HG02885 (cell line): ENCODE results near the gene C2orf81.
"Not testable (repeated sequence)": the region's sequence is repeated elsewhere in the genome, so short reads cannot be mapped to it uniquely, and the experiment has no call there.

Experiments
- ATAC-seq: cut with Tn5 transposase; IDR thresholded peaks from one replicate; pipeline ENCODE4 v1.9.1; 2021; ENCODE audit warnings: mild to moderate bottlenecking; ENCODE audit not compliant: unreplicated experiment, poor library complexity

C2orf81 gene

DNA sequence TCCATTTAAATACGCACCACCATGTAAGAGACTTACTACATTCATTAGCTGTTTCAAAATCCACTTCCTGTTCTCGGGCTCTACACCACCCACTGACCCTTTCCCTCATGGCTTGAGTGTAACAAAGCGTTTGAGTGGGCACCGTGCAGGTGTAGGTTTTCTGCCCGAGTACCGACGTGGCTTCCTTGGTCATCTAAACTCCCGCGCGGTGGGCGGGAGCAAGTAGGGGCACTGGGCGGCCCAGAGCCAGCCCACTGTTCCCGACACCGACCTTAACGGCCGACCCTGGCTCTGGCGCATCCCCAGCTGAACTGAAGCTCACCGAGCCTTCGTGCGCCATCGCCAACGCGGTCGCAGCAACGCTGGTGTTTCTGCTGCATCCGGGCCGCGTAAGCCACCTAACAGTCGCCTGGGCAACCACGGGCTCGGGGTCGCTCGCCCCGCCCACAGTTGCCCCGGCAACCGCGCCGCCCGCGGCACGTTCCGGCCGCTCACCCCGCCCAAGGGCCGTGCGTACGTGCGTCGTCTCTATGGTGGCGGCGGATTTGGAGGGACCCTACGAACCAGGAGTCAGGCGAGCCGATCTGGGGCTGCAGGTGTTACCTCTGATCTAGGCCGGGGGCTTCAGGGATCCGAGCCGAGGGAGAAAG is at the start of gene C2orf81, which contains the start of gene WDR54:
Gene C2orf81, minus strand, starts transcription at position 399 of the 650 bp plus-strand sequence. Its CDS starts 59 bp downstream, at position 340.
Gene WDR54, plus strand, starts transcription at position 510 of the 650 bp plus-strand sequence. CDS start 424 bp downstream, outside the sequence.
- ATAC-seq: peak; percentile 96

DNA sequence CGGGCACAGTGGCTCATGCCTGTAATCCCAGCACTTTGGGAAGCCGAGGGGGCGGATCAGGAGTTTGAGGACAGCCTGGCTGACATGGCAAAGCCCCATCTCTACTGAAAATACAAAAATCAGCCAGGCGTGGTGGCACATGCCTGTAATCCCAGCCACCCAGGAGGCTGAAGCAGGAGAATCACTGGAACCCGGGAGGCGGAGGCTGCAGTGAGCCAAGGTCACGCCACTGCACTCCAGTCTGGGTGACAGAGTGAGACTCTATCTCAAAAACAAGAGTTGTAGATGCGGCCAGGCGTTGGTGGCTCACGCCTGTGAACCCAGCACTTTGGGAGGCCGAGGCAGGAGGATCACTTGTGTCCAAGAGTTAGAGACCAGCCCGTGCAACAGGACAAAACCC is 49.3 kb upstream of the C2orf81 start:
- not testable (repeated sequence) for ATAC-seq

DNA sequence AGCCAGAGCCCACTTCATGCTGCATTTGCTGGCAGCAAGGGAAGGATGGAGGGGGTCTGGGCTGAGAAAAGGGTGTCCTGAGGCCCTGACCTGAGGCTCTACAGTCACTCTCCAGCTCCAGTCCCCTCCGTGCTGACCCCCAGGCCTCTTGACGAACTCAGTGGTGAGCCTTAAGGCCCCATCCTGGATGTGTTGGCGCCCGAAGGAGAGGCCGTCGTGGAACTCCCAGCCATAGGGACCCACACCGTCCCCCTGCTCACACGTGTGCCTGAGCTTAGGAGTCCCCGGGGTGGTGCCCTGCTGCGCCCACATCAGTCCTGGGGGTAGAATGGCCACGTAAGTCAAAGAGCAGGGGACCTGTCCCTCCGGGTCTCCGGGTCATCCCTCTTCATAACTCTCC is 43.0 kb upstream of the C2orf81 start:
- no peak for ATAC-seq

DNA sequence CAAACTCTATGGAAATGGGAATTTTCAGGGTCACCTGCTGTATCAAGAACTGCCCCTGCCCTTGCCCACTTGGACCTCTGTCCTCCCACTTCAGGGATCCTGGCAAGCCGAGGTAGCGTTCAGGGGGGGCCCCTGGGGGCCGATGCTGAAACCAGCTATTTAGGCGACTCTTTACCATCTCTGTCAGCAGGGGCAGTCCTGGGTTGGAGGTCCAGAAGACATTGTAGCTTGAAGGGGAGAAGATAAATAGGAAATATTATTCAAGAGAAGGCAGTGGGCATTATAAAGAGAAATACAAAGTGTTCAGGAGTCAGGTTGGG is 41.3 kb upstream of the C2orf81 start:
- no peak for ATAC-seq

DNA sequence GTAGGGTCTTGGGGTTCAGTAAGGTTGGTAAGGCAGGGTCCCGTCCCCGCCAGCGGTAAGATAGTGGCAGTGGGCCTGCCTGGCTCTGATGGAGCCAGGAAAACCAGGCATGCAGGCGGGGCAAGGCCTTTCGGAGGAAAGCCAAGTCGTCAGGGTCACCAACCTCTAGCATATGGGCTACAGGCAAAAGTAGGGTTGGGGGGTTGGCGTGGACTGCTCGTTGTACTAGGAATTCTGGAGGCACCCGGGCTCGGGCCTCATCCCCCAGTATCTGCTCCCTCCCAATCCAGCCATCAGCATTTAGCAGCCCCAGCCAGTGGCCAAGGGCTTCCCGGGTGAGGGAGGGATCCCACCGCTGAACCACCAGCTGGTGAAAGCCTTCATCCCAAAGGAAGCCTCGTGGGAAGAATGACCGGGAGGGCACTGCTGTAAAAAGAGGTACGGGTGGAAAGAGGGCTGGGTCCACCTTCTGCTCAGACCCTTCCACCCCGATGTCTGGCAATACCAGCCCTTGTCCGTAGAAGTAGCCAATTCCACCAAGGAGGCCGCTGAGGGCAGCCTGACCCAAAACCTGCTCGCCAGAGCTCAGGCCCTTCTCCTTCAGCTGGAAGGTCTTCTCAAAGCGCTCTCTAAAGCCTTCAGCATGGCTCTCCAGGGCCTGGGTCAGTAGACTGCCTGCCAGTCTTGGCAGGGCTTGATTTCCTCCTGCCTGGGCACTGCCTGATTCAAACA is 40.8 kb upstream of the C2orf81 start:
- no peak for ATAC-seq

DNA sequence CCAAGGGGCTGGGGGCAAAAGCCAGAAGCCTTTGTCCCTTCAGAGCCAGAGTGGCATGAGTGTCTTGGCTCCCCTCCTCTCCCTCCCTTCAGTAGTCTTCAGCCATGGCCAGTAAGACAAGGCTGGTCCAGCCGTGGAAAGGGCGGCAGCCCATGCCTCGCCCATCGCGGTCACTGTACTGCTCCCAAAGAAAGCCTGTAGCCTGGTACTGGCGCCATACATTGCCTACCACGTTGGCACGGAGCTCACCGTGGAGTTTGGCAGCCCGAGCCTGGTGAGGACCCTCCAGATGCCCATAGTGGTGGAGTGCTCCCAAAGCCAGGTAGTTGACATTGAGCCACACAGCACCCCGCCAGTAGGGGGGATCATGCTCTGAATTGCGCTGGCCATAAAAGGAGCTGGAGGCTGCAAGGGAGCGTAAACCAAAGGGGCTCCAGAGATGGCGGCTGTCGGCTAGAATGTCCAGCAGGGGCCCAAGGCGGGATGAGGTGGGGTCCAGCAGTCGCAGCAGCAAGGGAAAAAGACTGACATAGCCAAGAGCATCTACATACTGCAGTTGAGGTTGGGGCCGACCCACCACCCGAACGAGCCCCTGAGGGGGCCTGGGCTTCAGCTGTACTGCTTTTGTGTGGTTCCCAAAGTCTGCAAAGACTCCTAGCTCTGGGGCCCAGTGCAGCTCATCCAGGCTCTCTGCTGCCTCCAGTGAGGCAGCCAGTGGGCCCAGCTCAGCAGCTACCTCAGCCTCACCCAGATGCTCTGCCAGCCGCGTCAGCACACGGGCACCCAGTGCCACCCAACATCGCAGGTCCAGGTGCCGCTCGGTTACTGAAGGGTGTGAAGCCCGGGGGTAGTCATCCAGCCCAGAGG is 40.0 kb upstream of the C2orf81 start:
- ATAC-seq: no peak

DNA sequence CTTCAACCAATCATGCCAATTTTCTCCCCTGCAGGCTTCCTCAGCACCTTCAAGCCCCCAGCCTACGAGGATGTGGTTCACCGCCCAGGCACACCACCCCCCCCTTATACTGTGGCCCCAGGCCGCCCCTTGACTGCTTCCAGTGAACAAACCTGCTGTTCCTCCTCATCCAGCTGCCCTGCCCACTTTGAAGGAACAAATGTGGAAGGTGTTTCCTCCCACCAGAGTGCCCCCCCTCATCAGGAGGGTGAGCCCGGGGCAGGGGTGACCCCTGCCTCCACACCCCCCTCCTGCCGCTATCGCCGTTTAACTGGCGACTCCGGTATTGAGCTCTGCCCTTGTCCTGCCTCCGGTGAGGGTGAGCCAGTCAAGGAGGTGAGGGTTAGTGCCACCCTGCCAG is 38.8 kb upstream of the C2orf81 start:
- ATAC-seq: not testable (repeated sequence)

DNA sequence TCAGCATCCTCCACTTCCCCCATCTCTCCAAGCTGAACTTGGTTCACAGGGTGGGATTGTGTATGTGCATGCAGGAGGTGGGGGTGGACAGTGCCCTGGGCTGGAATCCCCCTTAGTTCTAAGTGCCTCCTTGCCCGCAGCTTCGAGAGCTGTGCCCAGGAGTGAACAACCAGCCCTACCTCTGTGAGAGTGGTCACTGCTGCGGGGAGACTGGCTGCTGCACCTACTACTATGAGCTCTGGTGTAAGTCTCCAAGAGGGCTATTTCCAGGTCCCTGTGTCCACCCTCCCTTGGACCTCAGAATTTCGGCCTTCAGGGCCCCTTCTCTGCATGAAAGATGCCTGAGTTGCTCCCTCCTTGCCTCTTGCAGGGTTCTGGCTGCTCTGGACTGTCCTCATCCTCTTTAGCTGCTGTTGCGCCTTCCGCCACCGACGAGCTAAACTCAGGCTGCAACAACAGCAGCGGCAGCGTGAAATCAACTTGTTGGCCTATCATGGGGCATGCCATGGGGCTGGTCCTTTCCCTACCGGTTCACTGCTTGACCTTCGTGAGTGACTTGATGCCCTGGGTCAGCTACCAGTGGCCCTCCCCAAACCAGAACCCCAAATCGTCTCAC is 38.2 kb upstream of the C2orf81 start:
- not testable (repeated sequence) for ATAC-seq

DNA sequence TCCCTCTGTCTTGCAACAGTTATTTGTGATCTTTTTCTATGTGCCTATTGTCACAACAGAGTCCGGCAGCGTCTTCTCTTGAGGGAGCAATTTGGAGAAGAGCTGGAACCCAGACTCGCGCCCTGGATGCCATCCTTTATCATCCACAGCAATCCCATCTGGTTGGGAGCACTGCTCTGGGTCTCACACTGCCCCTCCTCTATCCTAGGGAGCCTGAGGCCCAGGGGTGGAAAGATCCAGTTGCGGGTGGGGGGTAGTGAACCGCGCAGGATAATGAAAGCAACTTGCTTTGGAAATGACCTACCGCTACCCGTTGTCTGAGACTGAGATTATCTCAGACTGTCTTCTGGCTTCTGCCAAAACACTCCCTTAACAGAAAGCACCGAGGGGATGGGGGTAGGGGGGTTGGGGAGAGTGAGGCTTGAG is 37.5 kb upstream of the C2orf81 start:
- no peak for ATAC-seq

DNA sequence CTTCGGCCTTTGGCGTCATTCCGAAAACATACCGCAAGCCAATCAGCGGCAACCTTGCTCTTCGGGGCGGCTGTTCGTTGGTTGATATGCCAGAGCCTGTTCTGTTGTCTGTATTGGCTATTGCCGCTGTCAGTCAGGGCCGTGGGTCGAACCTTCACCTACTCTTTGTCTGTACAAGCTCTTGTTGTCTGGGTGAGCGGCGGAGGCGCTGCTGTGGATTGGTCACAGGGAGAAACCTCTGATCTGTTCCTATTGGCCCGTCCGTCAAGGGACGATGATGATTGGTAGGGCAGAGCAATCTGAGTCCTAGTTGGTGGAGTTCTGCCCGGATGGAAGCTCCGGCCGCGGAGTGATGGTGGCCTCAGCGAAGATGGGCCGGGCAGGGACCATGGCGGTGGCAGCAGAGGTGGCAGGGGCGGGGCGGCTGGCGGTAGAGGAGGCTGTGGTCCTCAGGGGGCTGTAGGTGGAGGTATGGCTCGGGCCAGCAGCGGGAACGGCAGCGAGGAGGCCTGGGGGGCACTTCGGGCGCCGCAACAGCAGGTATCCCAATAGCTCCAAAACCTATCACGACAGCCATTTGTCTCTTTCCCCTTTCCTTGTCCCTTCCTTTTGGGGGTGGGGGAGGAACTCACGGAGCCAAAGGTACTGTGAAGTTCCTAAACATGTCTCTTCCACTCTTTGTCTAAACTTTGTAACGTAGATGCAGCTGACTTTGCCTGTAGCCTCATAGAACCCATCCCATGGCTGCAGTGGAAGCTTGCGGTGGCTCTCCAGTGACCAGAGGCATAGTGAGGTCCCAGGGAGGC is 36.9 kb upstream of the C2orf81 start, which contains the start of gene WBP1:
Gene WBP1, plus strand, starts transcription at position 307 of the 806 bp plus-strand sequence. Its CDS starts 165 bp downstream, at position 472.
- ATAC-seq: peak; percentile 83

DNA sequence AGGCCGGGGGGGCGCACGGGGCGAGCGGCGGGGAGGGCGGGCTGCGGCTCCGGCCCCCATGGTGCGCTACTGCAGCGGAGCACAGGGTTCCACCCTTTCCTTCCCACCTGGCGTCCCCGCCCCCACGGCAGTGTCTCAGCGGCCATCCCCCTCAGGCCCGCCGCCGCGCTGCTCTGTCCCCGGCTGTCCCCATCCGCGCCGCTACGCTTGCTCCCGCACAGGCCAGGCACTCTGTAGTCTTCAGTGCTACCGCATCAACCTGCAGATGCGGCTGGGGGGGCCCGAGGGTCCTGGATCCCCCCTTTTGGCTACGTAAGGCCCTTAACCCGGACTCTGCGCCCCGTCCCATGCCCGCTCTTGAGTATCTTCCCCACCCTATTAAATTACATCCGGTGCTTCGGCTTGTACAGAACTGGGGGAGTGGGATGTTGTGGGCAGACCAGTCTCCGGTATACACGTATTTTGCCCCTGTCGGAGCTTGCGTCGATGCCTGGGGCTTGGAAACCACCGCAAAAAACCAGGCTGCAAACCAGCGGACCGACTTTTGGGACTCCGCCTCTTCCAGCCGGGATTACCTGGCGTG is 36.2 kb upstream of the C2orf81 start:
- peak; percentile 35 for ATAC-seq

DNA sequence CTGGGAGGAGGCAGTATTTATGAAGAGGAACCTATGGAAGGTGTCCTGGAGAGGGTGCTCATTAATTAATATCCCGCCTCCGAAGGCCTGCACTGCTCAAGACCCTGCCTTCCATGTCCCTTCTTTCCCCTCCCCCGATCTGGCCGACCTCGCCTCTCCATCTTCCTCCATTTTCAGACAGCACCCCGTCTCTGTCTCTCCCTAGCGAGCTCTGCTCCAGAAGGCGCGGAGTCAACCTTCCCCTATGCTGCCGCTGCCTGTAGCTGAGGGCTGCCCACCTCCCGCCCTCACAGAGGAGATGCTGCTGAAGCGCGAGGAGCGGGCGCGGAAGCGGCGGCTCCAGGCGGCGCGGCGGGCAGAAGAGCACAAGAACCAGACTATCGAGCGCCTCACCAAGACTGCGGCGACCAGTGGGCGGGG is 35.7 kb upstream of the C2orf81 start:
- no peak for ATAC-seq

DNA sequence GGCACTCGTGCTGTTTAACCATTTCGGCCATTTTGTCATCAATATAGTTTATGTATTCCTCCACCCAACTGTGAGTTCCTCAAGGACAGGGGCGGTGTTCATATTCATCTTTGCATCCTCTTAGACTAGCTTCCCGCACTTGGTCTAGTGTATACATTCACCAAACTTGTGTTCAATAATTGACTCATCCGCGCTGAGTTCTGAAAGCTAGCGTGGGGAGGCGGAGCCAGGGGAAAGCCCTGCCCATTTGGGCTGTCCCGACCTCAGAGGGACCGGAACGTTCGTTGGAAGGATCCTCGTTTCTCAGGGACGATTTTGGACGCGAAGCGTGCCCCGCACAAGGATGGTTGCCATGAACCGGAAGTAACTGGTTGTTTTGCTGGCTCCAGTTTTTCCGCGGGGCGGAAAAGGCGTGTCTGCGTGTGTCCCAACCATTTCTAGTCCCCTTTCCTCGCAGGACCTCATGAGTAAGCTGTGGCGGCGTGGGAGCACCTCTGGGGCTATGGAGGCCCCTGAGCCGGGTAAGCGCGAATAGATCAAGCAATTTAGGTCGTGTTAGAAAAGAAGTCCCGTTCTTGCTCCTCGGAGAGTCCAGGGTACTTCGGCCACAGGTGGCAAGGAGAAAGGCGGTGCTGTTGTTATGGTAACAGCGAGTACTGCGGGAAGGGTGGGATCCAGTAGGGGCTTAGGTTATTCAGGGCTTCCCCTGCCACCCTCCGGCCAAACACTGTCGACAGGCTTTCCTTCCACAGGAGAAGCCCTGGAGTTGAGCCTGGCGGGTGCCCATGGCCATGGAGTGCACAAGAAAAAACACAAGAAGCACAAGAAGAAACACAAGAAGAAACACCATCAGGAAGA is 33.5 kb upstream of the C2orf81 start, which contains the start of gene INO80B:
Gene INO80B, plus strand, starts transcription at position 434 of the 858 bp plus-strand sequence. Its CDS starts 30 bp downstream, at position 464.
- ATAC-seq: peak; percentile 45

DNA sequence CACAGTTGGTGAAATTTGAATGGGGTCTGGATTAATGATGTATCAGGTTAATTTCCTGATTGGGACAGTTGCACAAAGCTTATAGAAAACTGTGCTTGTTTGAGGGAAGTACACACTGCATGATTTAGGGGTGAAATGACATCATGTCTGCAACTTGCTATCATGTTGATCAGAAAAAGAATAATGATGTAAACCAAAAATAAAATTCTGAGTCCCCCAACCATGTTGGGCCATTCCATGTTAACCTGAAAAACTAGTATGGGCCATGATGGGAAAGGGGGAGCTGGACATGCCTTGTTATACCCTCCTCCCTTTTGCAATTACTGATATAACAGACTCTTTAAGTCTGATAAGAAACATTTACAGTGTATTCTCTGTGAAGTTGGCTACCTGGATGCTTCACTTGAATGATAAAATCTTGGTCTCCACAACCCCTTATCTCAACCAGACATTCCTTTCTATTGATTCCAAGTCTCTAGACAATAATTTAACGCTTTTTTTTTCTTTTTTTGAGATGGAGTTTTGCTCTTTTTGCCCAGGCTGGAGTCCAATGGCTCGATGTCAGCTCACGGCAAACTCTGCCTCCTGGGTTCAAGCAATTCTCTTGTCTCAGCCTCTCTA is 29.3 kb upstream of the C2orf81 start:
- no peak for ATAC-seq

DNA sequence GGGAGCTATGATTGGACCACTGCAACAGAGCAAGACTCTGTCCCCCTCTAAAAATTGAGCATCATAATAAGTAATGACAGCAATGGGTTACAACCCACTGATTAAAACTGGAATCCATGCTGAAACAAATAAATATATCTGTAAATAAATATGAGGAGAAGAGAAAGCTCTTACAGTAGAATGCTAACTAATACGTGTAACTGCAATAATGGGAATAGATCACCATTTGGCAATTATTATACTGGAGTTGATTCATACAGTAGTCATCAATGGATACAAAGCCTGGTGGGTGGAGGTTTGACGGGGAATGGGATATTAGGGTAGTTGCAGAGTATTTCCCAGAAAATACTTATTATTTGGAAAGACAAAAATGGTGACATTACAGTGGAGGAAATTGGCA is 27.4 kb upstream of the C2orf81 start:
- ATAC-seq: no peak

DNA sequence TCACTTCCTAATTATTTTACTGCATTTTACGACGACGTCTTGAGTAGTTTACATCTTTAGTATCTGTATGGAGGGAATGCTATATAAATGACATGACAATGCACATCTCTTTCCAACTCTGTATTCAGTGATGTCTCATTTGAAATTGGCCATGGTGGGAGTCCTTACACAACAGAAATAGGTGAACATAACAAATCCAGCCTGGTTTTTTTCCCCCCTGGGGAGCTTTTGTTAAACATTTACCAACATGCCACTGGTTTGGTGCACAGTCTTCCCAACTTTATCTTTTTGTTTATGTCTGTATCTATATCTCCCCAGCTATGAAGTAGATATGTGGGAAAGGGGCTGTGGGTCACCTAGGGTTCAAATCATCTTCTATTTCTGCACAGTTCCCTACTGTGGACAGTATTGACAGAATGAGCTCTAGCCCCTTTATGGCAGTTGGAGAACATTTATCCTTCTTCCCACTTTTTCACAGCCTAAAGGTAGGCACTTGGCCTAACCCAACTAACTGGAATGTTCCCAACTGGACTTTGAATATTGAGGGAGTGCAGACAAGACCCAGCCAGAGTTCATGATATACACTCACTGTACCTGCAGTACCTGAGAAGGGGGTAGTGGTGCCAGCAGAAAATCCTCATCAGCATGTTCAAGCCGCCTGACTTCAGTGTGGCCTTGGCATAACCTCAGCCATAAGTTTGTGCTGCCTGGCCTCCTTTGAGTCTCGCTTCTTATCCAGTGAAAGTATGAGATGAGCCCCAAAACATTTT is 26.0 kb upstream of the C2orf81 start:
- ATAC-seq: no peak
